Ishikawa (cell line): ENCODE measurements around the gene KCTD14.

Experiments used
- CREB1 ChIP-seq: IDR thresholded peaks from 2 replicates; pipeline ENCODE4 v1.6.1; 2012; ENCODE audit warnings: low read depth
- EP300 ChIP-seq: IDR thresholded peaks from 2 replicates; pipeline ENCODE4 v1.6.1; 2012; ENCODE audit warnings: borderline replicate concordance
- FOXM1 ChIP-seq: IDR thresholded peaks from 2 replicates; pipeline ENCODE4 v1.6.1; 2012; ENCODE audit warnings: low read depth, borderline replicate concordance
- MAX ChIP-seq: IDR thresholded peaks from 2 replicates; pipeline ENCODE4 v1.6.1; 2012
- REST ChIP-seq: IDR thresholded peaks from 2 replicates; pipeline ENCODE4 v1.6.1; 2012; ENCODE audit warnings: low read depth, mild to moderate bottlenecking
- YY1 ChIP-seq: IDR thresholded peaks from 2 replicates; pipeline ENCODE4 v1.6.1; 2012; ENCODE audit warnings: low read depth

- TF ChIP-seq REST (no peak), YY1 (no peak), CREB1 (no peak), FOXM1 (no peak), EP300 (no peak), MAX (no peak)
Observed at GRCh38 chr11:78050964-78051831, 28.1 kb upstream of the KCTD14 start.
